Choroid plexus epithelial cell (primary cell): ENCODE data around the gene SHISAL2B.
"Not testable (repeated sequence)": the region's sequence is repeated elsewhere in the genome, so short reads cannot be mapped to it uniquely, and the experiment has no call there.

ENCODE experiments used
- DNase-seq: peaks from one replicate; pipeline ENCODE4 v3.0.0-alpha.2; 2010; ENCODE audit warnings: low read depth
- H3K4me3 ChIP-seq: 2 replicates; pipeline ENCODE4 v1.5.1; 2011; ENCODE audit warnings: low read depth, mild to moderate bottlenecking, control low read depth, low read length, moderate library complexity
- CTCF ChIP-seq: conservative IDR thresholded peaks from 2 replicates; pipeline ENCODE4 v1.5.1; 2011; ENCODE audit warnings: low read depth, mild to moderate bottlenecking, control low read depth, inconsistent platforms, low read length, moderate library complexity

SHISAL2B gene

GRCh38 chr5:64691291-64691690 is 988 bp downstream of the SHISAL2B start:
- TF ChIP-seq CTCF = no peak
- no peak overlapping the region for H3K4me3 ChIP-seq
- DNase-seq = no peak

GRCh38 chr5:64693636-64694035 is 3.3 kb downstream of the SHISAL2B start:
- TF ChIP-seq CTCF = no peak
- no peak for DNase-seq
- H3K4me3 ChIP-seq = no peak overlapping the region

- not testable (repeated sequence) for H3K4me3 ChIP-seq, DNase-seq
These were observed 6.1 kb downstream of the SHISAL2B start for GRCh38 chr5:64696414-64696813.

GRCh38 chr5:64700765-64701164 is 10.5 kb downstream of the SHISAL2B start:
- H3K4me3 ChIP-seq = no peak overlapping the region
- no peak for TF ChIP-seq CTCF
- DNase-seq = no peak

GRCh38 chr5:64706074-64706473 is 15.8 kb downstream of the SHISAL2B start:
- not testable (repeated sequence) for DNase-seq, H3K4me3 ChIP-seq

GRCh38 chr5:64707191-64707590 is 16.9 kb downstream of the SHISAL2B start:
- TF ChIP-seq CTCF = no peak
- peak; percentile 10 for DNase-seq
- no peak overlapping the region for H3K4me3 ChIP-seq

GRCh38 chr5:64714495-64714894 is 24.2 kb downstream of the SHISAL2B start:
- DNase-seq, H3K4me3 ChIP-seq: not testable (repeated sequence)

- no peak overlapping the region for H3K4me3 ChIP-seq
- DNase-seq = no peak
- TF ChIP-seq CTCF = no peak
These were observed 32.3 kb downstream of the SHISAL2B start for GRCh38 chr5:64722588-64722987.

- TF ChIP-seq CTCF = no peak
- no peak for DNase-seq
- H3K4me3 ChIP-seq = no peak overlapping the region
These were observed 36.8 kb downstream of the SHISAL2B start for GRCh38 chr5:64727150-64727549.
